ENCODE results near the gene LMX1B.

LMX1B gene

GRCh38 chr9:126599047-126599650 lies 14.6 kb upstream of the LMX1B start:
- no peak overlapping the region for H3K4me2 ChIP-seq (ENCODE audit: low read depth, low read length, poor library complexity, severe bottlenecking)
- TF ChIP-seq EZH2phosphoT487 (conservative IDR thresholded peaks at IDR 0.05; ENCODE audit: low read length) = no peak
- TF ChIP-seq CTCF (IDR thresholded peaks at IDR 0.05; ENCODE audit: insufficient read depth, low read length, poor library complexity, severe bottlenecking) = no peak
- H3K9me2 ChIP-seq (replicated peaks; ENCODE audit: insufficient read depth, low read length) = no peaks in the 10 kb centered on the region
- no peaks in the 10 kb centered on the region for H4K20me1 ChIP-seq (ENCODE audit: low read depth, low read length)
- no peaks in the 10 kb centered on the region for H3K36me3 ChIP-seq (ENCODE audit: low read length)
- no peak overlapping the region for H3K4me3 ChIP-seq (ENCODE audit: insufficient read depth, low read length, poor library complexity, severe bottlenecking)
- H3K27ac ChIP-seq (ENCODE audit: low read depth, low read length) = no peak overlapping the region
- H3K79me2 ChIP-seq (ENCODE audit: insufficient read depth, low read length) = no peaks in the 10 kb centered on the region
- H3K9ac ChIP-seq (ENCODE audit: low read length) = no peak overlapping the region
- H3K9me3 ChIP-seq (ENCODE audit: insufficient read depth, low read length) = no peaks in the 10 kb centered on the region
- H3K27me3 ChIP-seq (ENCODE audit: low read length) = no peaks in the 10 kb centered on the region
- no peaks in the 10 kb centered on the region for H3F3A ChIP-seq (ENCODE audit: insufficient read depth)
- no peak overlapping the region for H2AFZ ChIP-seq (ENCODE audit: low read depth, low read length, severe bottlenecking)

- H3K27me3 ChIP-seq (ENCODE audit: low read length) = no peaks in the 10 kb centered on the region
- H3F3A ChIP-seq (ENCODE audit: insufficient read depth) = no peaks in the 10 kb centered on the region
- no peak overlapping the region for H2AFZ ChIP-seq (ENCODE audit: low read depth, low read length, severe bottlenecking)
- H3K4me3 ChIP-seq (ENCODE audit: insufficient read depth, low read length, poor library complexity, severe bottlenecking) = no peak overlapping the region
- H3K9me2 ChIP-seq (replicated peaks; ENCODE audit: insufficient read depth, low read length) = no peaks in the 10 kb centered on the region
- H4K20me1 ChIP-seq (ENCODE audit: low read depth, low read length) = no peaks in the 10 kb centered on the region
- no peak overlapping the region for H3K4me2 ChIP-seq (ENCODE audit: low read depth, low read length, poor library complexity, severe bottlenecking)
- no peak overlapping the region for H3K9ac ChIP-seq (ENCODE audit: low read length)
- H3K36me3 ChIP-seq (ENCODE audit: low read length) = no peaks in the 10 kb centered on the region
- TF ChIP-seq CTCF (IDR thresholded peaks at IDR 0.05; ENCODE audit: insufficient read depth, low read length, poor library complexity, severe bottlenecking) (no peak), EZH2phosphoT487 (conservative IDR thresholded peaks at IDR 0.05; ENCODE audit: low read length) (no peak)
- no peaks in the 10 kb centered on the region for H3K9me3 ChIP-seq (ENCODE audit: insufficient read depth, low read length)
- H3K79me2 ChIP-seq (ENCODE audit: insufficient read depth, low read length) = no peaks in the 10 kb centered on the region
- no peak overlapping the region for H3K27ac ChIP-seq (ENCODE audit: low read depth, low read length)
Observed at GRCh38 chr9:126604059-126605055, 9.4 kb upstream of the LMX1B start.

GRCh38 chr9:126605792-126606482 lies 7.8 kb upstream of the LMX1B start:
- Histone ChIP-seq H4K20me1 (ENCODE audit: low read depth, low read length) (no peaks in the 10 kb centered on the region), H3K9ac (ENCODE audit: low read length) (no peak overlapping the region), H3K79me2 (ENCODE audit: insufficient read depth, low read length) (no peaks in the 10 kb centered on the region), H3K27me3 (ENCODE audit: low read length) (no peaks in the 10 kb centered on the region), H3K4me2 (ENCODE audit: low read depth, low read length, poor library complexity, severe bottlenecking) (no peak overlapping the region), H3K36me3 (ENCODE audit: low read length) (no peaks in the 10 kb centered on the region), H3K27ac (ENCODE audit: low read depth, low read length) (no peak overlapping the region), H3K4me3 (ENCODE audit: insufficient read depth, low read length, poor library complexity, severe bottlenecking) (no peak overlapping the region), H2AFZ (ENCODE audit: low read depth, low read length, severe bottlenecking) (no peak overlapping the region), H3K9me3 (ENCODE audit: insufficient read depth, low read length) (no peaks in the 10 kb centered on the region), H3K9me2 (replicated peaks; ENCODE audit: insufficient read depth, low read length) (no peaks in the 10 kb centered on the region), H3F3A (ENCODE audit: insufficient read depth) (no peaks in the 10 kb centered on the region)
- TF ChIP-seq CTCF (IDR thresholded peaks at IDR 0.05; ENCODE audit: insufficient read depth, low read length, poor library complexity, severe bottlenecking) = no peak

All from SU-DHL-6 (cell line).